A549 (cell line): ENCODE results near the gene ITGA5. TPM values are rescaled to one million over a fixed set of nuclear protein-coding genes. Genes with fewer than 3 reads are reported as not detected.

Experiments used
- ATAC-seq, 2 experiments: fragments of 200-7000 bp in 1 of 2; fragments of >200 bp in 1 of 2; cut with Nextera tagmentation in 1 of 2; cut with Tn5 transposase in 1 of 2; 3 replicates each; pipeline versions ENCODE4 v1.8.0 to v1.9.1; 2018 to 2020; ENCODE audit warnings: mild to moderate bottlenecking in 1 of 2, moderate library complexity in 1 of 2
- CTCF ChIA-PET: fragments of 300-600 bp; sonication (Branson Sonifier 250); formaldehyde crosslinking; extraction: SDS; loops from one replicate; lab custom pipeline; 2021; ENCODE audit warnings: antibody characterized with exemption, inconsistent platforms; lab: Yijun Ruan, JAX
- POLR2A ChIA-PET: fragments of 350-600 bp; formaldehyde crosslinking; extraction: SDS; loops from one replicate; lab custom pipeline; 2021; ENCODE audit warnings: antibody characterized with exemption, inconsistent platforms; lab: Yijun Ruan, JAX
- DNase-seq, 2 experiments: peaks; one replicate each; pipeline versions ENCODE4 v3.0.0 to v3.0.0-alpha.2; 2011 to 2016; ENCODE audit warnings: low read depth in 1 of 2, low spot score in 1 of 2
- FAIRE-seq: peaks from 2 replicates; lab custom pipeline; 2011; peaks lifted over from hg19 to GRCh38; lab: Jason Lieb, UNC
- H3K27ac ChIP-seq, 2 experiments: fragments of >200 bp; sonication (Bioruptor Twin); formaldehyde crosslinking; 3 replicates each; pipeline ENCODE4 v1.5.1; 2016 to 2017
- H3K4me1 ChIP-seq: fragments of >200 bp; sonication (Bioruptor Twin); formaldehyde crosslinking; 3 replicates; pipeline ENCODE4 v1.6.1; 2016
- H3K4me2 ChIP-seq: fragments of >200 bp; sonication (Bioruptor Twin); formaldehyde crosslinking; 3 replicates; pipeline ENCODE4 v1.6.1; 2016
- H3K4me3 ChIP-seq: fragments of >200 bp; sonication (Bioruptor Twin); formaldehyde crosslinking; 3 replicates; pipeline ENCODE4 v1.5.1; 2016
- H3K9me3 ChIP-seq: fragments of >200 bp; sonication (Bioruptor Twin); formaldehyde crosslinking; 3 replicates; pipeline ENCODE4 v1.6.1; 2016
- BHLHE40 ChIP-seq: IDR thresholded peaks from 2 replicates; pipeline ENCODE4 v1.6.1; 2012; ENCODE audit warnings: low read depth, low read length, inconsistent platforms
- CBX2 ChIP-seq: fragments of 200-600 bp; sonication (generic); IDR thresholded peaks from 2 replicates; pipeline ENCODE4 v1.6.1; 2016; ENCODE audit warnings: low read depth, mild to moderate bottlenecking, borderline replicate concordance
- CHD2 ChIP-seq: fragments of 150-350 bp; IDR thresholded peaks from 2 replicates; pipeline ENCODE4 v1.6.1; 2014; ENCODE audit warnings: low read length; ENCODE audit not compliant: partially characterized antibody
- CHD4 ChIP-seq: fragments of 200-600 bp; sonication (generic); IDR thresholded peaks from 2 replicates; pipeline ENCODE4 v1.6.1; 2016; ENCODE audit warnings: antibody characterized with exemption, mild to moderate bottlenecking, borderline replicate concordance
- ESRRA ChIP-seq: fragments of 150-350 bp; IDR thresholded peaks from 2 replicates; pipeline ENCODE4 v1.6.1; 2014; ENCODE audit warnings: mild to moderate bottlenecking, low read length, borderline replicate concordance
- FOSB ChIP-seq: fragments of 250-450 bp; sonication (Bioruptor Pico); IDR thresholded peaks from 2 replicates; pipeline ENCODE4 v1.5.0; 2020; ENCODE audit warnings: mild to moderate bottlenecking, moderate library complexity
- HEYL ChIP-seq: fragments of 250-450 bp; sonication (Bioruptor Pico); IDR thresholded peaks from 2 replicates; pipeline ENCODE4 v1.8.0; 2021; ENCODE audit warnings: mild to moderate bottlenecking, moderate library complexity
- HOXA7 ChIP-seq: fragments of 250-450 bp; sonication (Bioruptor Pico); IDR thresholded peaks from 2 replicates; pipeline ENCODE4 v1.5.0; 2020; ENCODE audit warnings: mild to moderate bottlenecking, moderate library complexity
- HOXB13 ChIP-seq: fragments of 250-450 bp; sonication (Bioruptor Pico); IDR thresholded peaks from 2 replicates; pipeline ENCODE4 v1.5.0; 2020; ENCODE audit warnings: low read depth, mild to moderate bottlenecking, moderate library complexity
- MAZ ChIP-seq: fragments of 150-350 bp; IDR thresholded peaks from 2 replicates; pipeline ENCODE4 v1.6.1; 2014; ENCODE audit warnings: antibody characterized with exemption, low read depth, low read length, borderline replicate concordance
- NR3C1 ChIP-seq: fragments of >200 bp; sonication (Bioruptor Twin); formaldehyde crosslinking; IDR thresholded peaks from 3 replicates; pipeline ENCODE4 v1.6.1; 2017
- POLR2A ChIP-seq: IDR thresholded peaks from 2 replicates; pipeline ENCODE4 v1.6.1; 2012; ENCODE audit warnings: mild to moderate bottlenecking, low read length
- RAD21 ChIP-seq, 2 experiments: fragments of >200 bp in 1 of 2; sonication (Bioruptor Twin) in 1 of 2; formaldehyde crosslinking in 1 of 2; IDR thresholded peaks in 1 of 2; conservative IDR thresholded peaks in 1 of 2; 2 replicates in 1 of 2; 3 replicates in 1 of 2; pipeline ENCODE4 v1.6.1; 2012 to 2018; ENCODE audit warnings: inconsistent platforms in 1 of 2
- RFX5 ChIP-seq: fragments of 450-650 bp; IDR thresholded peaks from 2 replicates; pipeline ENCODE4 v1.7.1; 2014; ENCODE audit warnings: antibody characterized with exemption, mild to moderate bottlenecking, moderate library complexity
- SMC3 ChIP-seq: fragments of >200 bp; sonication (Bioruptor Twin); formaldehyde crosslinking; IDR thresholded peaks from 3 replicates; pipeline ENCODE4 v1.6.1; 2018; ENCODE audit warnings: inconsistent platforms
- ZC3H11A ChIP-seq: fragments of 450-650 bp; IDR thresholded peaks from 2 replicates; pipeline ENCODE4 v1.6.1; 2014; ENCODE audit warnings: antibody characterized with exemption, mild to moderate bottlenecking
- ZFP36 ChIP-seq: fragments of 450-650 bp; IDR thresholded peaks from 2 replicates; pipeline ENCODE4 v1.6.1; 2014; ENCODE audit warnings: borderline replicate concordance; ENCODE audit not compliant: partially characterized antibody
- ZNF302 ChIP-seq: fragments of 250-450 bp; sonication (Bioruptor Pico); IDR thresholded peaks from 2 replicates; pipeline ENCODE4 v1.9.0; 2021; ENCODE audit warnings: inconsistent platforms, mild to moderate bottlenecking, moderate library complexity
- WGBS: methylation state at CpG from one replicate; pipeline ENCODE4 v1.1.6; 2017; ENCODE audit errors: missing lambda C conversion rate; 5-methylcytosine and 5-hydroxymethylcytosine counted together
- polyA plus RNA-seq, 4 experiments: library from polyadenylated mRNA; depleted of rRNA in 3 of 4; stranded (reverse); fragments of >200 nt; fragmentation: RNase III in 1 of 4; extraction: RNeasy Plus Mini Kit Qiagen cat#74134 plus additional on column Dnase treatment in 1 of 4; gene quantifications; 2 replicates in 3 of 4; 3 replicates in 1 of 4; pipeline ENCODE4 v1.2.3, GENCODE V29; 2011 to 2017
- TF ChIP-seq, protein P1 (sequence below): fragments of 150-350 bp; IDR thresholded peaks from 2 replicates; pipeline ENCODE4 v1.6.1; 2014; ENCODE audit warnings: low read depth, mild to moderate bottlenecking, low read length
- TF ChIP-seq, protein P2 (sequence below): fragments of 450-650 bp; IDR thresholded peaks from 2 replicates; pipeline ENCODE4 v1.6.1; 2014; ENCODE audit warnings: antibody characterized with exemption
- TF ChIP-seq, protein P3 (sequence below): fragments of >200 bp; sonication (Bioruptor Twin); formaldehyde crosslinking; IDR thresholded peaks from 3 replicates; pipeline ENCODE4 v1.5.1; 2016
- TF ChIP-seq, protein P4 (sequence below): IDR thresholded peaks from 2 replicates; pipeline ENCODE4 v1.6.1; 2012
- TF ChIP-seq, protein P5 (sequence below): fragments of >200 bp; sonication (Bioruptor Twin); formaldehyde crosslinking; IDR thresholded peaks from 2 replicates; pipeline ENCODE4 v1.6.1; 2016
- TF ChIP-seq, protein P6 (sequence below): fragments of >200 bp; sonication (Bioruptor Twin); formaldehyde crosslinking; IDR thresholded peaks from 3 replicates; pipeline ENCODE4 v1.6.1; 2016

Gene ITGA5
- polyA plus RNA-seq, 2 of the 4 experiments (the other 2 are of a cell fraction), result 27.2 to 31.7 TPM

DNA sequence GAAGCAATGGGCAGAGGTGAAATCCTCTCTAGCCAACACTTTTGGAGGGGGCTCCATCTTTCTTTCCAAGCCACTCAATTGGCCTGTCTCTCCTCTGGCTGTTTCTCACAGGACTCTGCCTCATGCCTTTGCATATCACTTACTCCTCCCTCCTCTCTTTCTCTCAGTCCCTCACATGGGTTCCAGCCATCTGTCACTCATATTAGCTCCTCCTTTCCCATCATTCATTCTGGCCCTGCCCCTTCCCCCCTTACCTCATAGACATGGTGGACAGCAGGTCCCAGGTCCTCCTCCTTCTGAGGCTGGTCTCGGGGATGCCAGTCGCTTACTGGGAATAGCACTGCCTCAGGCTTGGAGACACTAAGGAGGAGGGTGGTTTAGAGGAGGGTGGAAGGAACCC is 17.9 kb downstream of the ITGA5 start:
- DNase-seq (no peak), ATAC-seq (peak in 1 of 2 experiments; percentile 15; a peak in 2 of 6 replicates), FAIRE-seq (no peak)
- H3K4me2 ChIP-seq, result no peak overlapping the region
- H3K27ac ChIP-seq, result no peak overlapping the region
- 97% methylated on average over 2 of the region's 2 CpGs for WGBS
- H3K9me3 ChIP-seq, result no peaks in the 10 kb centered on the region
- no peak overlapping the region for H3K4me3 ChIP-seq
- no peaks in the 10 kb centered on the region for H3K4me1 ChIP-seq
- POLR2A ChIA-PET, result no interaction called here
- TF ChIP-seq HOXB13 (CRISPR knock-in tag) (no peak), ZFP36 (no peak), RFX5 (no peak), CBX2 (no peak)
- TF ChIP-seq, protein P1, sequence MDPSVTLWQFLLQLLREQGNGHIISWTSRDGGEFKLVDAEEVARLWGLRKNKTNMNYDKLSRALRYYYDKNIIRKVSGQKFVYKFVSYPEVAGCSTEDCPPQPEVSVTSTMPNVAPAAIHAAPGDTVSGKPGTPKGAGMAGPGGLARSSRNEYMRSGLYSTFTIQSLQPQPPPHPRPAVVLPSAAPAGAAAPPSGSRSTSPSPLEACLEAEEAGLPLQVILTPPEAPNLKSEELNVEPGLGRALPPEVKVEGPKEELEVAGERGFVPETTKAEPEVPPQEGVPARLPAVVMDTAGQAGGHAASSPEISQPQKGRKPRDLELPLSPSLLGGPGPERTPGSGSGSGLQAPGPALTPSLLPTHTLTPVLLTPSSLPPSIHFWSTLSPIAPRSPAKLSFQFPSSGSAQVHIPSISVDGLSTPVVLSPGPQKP, result no peak
- TF ChIP-seq, all 56 proteins: peak for 0
- CTCF ChIA-PET, result interaction anchor here (1.0 to 12.7 kb wide), 7 partner anchors 8 to 33 kb away, joined by 4 to 1279 read pairs (median 20); partner anchors contain the start of genes ITGA5 and ZNF385A

DNA sequence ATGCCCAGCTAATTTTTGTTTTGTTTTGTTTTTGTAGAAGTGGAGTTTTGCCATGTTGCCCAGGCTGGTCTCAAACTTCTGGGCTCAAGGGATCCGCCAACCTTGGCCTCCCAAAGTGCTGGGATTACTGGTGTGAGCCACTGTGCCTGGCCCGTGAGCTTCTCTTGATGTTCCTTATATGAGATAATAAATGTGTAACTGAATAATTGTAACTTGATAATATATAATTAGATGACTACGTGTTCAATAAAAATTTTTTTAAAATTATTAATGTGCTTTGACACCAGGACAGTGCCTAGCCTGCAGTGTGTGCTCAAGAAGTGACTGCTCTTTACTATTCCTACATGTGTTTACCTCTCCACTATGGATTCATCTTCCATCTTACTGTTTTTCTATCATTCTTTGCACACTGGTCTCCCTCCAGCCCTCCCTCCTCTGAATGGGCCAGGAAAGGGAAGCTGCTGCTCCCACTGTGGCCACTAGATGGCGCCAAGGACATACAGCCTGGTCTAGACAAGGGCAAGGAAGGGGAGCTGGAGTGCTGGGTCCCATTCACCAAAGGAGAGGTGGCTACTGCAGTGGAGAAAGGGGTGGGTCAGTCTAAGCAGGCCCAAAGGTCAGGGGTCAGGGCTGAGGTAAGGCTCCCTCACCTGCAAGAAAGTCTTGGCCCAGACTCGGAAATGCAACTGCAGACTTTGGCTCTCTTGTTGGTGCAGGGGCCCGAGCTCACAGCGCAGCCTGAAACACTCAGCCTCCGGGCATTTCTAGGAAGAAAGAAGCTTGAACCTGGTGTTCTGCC is 19.9 kb downstream of the ITGA5 start:
- H3K4me2 ChIP-seq, result no peak overlapping the region
- ChIA-PET CTCF (interaction anchor here (0.5 to 12.7 kb wide), 29 partner anchors 9 to 653 kb away, joined by 3 to 1279 read pairs (median 4); partner anchors contain the start of genes COPZ1, ITGA5 and ZNF385A), POLR2A (interaction anchor here (0.5 to 1.5 kb wide), 3 partner anchors 19 to 41 kb away, joined by 3 to 15 read pairs (median 7); no protein-coding TSS in a partner anchor)
- H3K4me3 ChIP-seq, result no peak overlapping the region
- FAIRE-seq (peak; percentile 43), DNase-seq (peak; percentile 85 to 96)
- no peak for TF ChIP-seq FOSB (CRISPR knock-in tag)
- no peak for TF ChIP-seq MAZ
- TF ChIP-seq POLR2A, result no peak
- TF ChIP-seq RAD21 (conservative IDR thresholded peaks at IDR 0.05 in 1 of 2, IDR thresholded peaks at IDR 0.05 in 1 of 2), result peak; percentile 95 to 99
- TF ChIP-seq, protein P2, sequence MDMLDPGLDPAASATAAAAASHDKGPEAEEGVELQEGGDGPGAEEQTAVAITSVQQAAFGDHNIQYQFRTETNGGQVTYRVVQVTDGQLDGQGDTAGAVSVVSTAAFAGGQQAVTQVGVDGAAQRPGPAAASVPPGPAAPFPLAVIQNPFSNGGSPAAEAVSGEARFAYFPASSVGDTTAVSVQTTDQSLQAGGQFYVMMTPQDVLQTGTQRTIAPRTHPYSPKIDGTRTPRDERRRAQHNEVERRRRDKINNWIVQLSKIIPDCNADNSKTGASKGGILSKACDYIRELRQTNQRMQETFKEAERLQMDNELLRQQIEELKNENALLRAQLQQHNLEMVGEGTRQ, result no peak
- TF ChIP-seq CBX2, result no peak
- TF ChIP-seq, protein P3, sequence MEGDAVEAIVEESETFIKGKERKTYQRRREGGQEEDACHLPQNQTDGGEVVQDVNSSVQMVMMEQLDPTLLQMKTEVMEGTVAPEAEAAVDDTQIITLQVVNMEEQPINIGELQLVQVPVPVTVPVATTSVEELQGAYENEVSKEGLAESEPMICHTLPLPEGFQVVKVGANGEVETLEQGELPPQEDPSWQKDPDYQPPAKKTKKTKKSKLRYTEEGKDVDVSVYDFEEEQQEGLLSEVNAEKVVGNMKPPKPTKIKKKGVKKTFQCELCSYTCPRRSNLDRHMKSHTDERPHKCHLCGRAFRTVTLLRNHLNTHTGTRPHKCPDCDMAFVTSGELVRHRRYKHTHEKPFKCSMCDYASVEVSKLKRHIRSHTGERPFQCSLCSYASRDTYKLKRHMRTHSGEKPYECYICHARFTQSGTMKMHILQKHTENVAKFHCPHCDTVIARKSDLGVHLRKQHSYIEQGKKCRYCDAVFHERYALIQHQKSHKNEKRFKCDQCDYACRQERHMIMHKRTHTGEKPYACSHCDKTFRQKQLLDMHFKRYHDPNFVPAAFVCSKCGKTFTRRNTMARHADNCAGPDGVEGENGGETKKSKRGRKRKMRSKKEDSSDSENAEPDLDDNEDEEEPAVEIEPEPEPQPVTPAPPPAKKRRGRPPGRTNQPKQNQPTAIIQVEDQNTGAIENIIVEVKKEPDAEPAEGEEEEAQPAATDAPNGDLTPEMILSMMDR, result peak; percentile 96
- no peak for TF ChIP-seq NR3C1
- TF ChIP-seq, protein P4, sequence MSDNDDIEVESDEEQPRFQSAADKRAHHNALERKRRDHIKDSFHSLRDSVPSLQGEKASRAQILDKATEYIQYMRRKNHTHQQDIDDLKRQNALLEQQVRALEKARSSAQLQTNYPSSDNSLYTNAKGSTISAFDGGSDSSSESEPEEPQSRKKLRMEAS, result no peak
- no peak for TF ChIP-seq ESRRA
- peak; percentile 97 for TF ChIP-seq SMC3
- TF ChIP-seq HOXB13 (CRISPR knock-in tag), result no peak
- TF ChIP-seq CHD4, result no peak
- TF ChIP-seq HOXA7, result no peak
- TF ChIP-seq, protein P5, sequence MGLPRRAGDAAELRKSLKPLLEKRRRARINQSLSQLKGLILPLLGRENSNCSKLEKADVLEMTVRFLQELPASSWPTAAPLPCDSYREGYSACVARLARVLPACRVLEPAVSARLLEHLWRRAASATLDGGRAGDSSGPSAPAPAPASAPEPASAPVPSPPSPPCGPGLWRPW, result no peak
- TF ChIP-seq, protein P6, sequence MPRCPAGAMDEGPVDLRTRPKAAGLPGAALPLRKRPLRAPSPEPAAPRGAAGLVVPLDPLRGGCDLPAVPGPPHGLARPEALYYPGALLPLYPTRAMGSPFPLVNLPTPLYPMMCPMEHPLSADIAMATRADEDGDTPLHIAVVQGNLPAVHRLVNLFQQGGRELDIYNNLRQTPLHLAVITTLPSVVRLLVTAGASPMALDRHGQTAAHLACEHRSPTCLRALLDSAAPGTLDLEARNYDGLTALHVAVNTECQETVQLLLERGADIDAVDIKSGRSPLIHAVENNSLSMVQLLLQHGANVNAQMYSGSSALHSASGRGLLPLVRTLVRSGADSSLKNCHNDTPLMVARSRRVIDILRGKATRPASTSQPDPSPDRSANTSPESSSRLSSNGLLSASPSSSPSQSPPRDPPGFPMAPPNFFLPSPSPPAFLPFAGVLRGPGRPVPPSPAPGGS, result no peak
- TF ChIP-seq CHD2, result peak; percentile 16
- no peak for TF ChIP-seq ZNF302
- no peak for TF ChIP-seq BHLHE40
- TF ChIP-seq HEYL (CRISPR knock-in tag), result no peak
- TF ChIP-seq ZC3H11A, result no peak
- TF ChIP-seq, all 56 proteins: peak for 4
- Histone ChIP-seq H3K27ac (no peak overlapping the region), H3K4me1 (no peaks in the 10 kb centered on the region), H3K9me3 (no peaks in the 10 kb centered on the region)
- peak; percentile 82 to 94 for ATAC-seq
- 66% methylated on average over 8 of the region's 8 CpGs for WGBS
